T-helper 2 cell (primary cell): ENCODE measurements around the gene FNBP1L.

Experiments used
- DNase-seq, 5 experiments: peaks; one replicate each; pipeline versions ENCODE4 v3.0.0 to v3.0.0-alpha.2; 2012 to 2022

FNBP1L gene

DNA sequence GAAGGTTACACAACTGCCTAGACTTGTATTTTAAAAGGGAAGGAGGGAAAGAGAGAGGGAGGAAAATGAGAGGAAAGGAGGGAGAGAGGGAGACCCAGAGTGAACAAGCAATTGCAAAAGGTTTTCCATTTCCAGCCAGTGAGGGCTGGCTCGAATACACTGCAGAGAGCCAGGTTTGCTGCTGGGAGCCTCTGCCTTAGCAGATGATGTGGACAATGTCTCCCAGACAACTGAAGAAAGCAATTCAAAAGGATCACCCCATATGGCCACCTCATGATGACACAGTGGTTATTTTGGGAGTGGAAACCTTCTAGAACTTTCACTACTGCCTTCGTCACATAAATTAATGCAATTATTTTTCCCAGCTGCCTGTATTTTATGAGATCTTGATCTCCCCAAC, 147.3 kb downstream of the FNBP1L start:
- no peak for DNase-seq

DNA sequence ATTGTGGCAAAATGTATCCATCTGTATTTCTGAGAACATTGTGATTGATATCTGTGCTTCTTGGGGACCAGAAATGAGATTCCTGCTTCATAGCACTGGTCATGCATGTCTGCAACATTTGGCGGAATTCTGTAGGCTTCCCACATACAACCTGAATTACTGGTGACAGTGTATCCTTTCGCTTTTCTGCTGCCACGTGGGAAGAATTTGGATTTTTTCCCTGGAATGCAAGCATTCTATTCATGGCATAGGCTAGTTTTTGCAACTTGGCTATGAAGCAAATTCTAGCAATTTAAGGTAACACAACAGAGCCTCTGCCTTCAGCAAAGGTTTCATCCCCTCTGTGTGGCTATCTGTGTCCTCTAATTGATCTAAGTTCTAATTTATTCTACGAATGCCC, 147.8 kb downstream of the FNBP1L start:
- DNase-seq, result no peak

DNA sequence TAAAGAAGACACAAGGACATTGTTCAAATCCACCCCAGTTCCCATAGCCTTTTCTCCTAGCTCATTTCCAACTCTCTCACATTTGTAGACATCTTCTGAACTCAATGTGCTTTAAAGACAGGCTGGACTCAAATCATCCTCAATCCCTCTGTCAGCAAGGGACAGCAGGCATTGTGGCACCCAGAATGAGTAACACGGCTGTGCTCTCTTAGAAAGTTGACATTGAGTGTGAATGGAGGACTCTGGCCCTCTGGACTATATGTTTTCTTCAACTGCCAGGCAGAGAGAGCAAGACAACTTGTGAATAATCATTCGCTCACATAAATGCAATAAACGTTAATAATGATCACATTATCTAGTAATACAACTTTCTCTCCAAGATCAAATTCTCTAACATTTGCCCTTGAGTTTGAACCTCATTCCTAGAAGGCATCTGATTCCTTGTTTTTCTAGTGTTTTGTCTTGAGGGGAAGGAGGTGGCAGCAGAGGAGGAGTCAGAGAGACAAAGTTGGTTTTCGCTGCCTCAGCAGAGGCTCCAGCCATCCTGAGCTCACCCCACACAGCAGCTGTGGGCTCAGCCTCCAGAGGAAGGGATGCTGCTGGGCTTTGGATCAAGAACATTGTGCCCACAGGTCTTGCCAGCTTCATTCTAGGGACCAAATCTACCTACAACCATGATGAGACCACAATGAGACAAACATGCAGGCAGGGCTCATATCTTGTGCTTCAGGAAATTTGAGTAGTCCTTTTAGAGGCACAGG, 148.6 kb downstream of the FNBP1L start:
- DNase-seq, result no peak

DNA sequence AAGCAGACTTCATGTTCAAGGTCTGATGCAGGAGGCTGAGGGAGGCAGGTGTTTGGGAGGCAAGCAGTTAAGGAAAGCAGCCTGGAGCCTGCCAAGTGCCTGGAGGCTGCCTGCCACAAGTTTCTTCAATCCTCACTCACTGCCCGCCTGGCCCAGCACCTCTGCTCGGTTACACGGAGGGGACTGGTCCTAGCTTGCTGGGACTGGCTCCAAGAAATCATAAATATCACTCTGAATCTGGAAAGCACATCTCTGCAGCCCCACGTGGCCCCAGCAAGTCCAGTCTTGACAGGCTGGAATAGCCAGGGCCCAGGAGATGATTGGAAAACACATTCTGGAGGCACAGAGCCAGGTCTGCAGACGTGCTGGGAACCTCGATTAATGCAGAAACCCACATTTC, 149.8 kb downstream of the FNBP1L start:
- no peak for DNase-seq

DNA sequence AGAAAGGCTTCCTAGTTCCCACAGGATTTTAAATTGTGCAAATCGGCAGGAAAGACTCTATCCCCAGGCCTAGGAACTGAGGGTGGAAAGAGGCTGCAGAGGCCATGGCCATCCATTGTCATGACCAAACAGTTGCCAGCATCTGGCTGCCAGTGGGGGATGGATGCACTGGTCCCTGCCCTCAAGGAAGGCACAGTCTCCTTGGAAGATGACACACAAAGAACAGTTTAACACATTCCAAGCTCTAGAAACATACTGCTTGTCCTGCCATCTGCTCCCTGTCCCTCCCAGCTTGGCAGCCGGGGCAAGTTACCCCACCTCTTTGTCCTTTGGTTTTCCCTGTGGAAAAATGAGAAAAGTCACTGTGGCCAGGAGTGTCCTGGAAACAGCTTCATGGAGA, 150.5 kb downstream of the FNBP1L start:
- DNase-seq, result no peak

DNA sequence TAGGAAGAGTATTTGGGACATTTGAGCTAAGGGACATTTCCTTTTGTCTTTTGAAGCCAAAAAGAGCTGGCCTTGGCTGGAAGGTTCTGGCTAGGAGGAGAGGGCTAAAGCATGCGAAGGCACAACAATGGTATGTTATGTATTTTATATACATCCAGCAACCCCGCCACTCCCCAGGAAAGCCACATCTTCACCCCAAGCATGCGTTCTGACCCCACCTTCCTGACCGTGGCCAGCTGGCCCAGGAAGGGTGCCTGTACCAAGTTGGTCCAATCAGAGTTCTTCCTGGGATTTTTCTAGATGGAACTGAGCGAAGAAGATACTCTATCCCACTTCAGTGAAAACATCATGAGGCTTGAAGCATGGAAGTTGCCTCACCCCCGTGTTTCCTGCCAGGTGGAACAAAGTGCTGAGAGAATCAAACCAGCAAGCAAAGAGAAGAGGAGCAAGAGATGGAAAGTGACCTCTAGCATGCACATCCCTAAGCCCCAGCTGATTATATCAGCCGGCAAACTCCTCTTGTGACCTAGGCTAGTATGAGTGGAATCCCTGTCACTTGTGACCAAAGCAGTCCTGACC, 151.0 kb downstream of the FNBP1L start:
- DNase-seq, result no peak

DNA sequence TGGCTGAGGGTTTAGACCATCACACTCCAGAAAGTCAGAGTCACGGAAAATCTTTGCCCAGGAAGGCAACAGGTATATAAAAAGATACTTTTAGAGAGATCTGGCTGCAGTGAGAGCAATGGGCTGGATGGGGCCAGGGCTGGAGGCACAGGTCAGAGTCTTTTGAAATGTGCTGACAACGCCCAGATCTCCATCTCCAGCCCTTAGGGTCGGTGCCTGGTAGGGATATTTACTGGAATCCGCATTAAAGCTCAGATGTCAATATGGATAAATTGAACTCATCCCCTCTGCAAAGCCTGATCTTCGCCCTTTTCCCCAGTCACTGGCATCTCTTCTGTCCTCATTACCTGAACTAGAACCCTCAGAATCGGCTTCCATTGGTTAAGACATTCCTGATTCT, 151.6 kb downstream of the FNBP1L start:
- no peak for DNase-seq

DNA sequence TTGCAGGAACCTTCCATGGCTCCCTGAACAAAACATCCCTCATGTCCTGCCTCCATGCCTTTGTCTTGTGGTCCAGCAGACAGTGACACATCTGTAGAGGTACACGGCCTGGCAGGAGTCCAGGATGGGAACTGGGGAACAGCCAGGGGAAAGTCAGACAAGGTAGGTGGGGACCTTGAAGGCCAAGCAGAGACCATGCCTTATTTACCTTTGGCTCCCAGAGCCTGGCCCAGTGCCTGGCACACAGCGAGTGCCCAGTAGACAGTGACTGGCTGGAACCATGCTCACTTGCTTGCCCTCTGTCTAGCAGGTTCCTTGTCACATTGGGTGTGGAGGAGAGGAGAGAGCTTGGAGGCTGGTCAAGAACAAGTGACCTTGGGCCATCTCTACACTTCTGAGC, 152.7 kb downstream of the FNBP1L start:
- DNase-seq, result no peak

DNA sequence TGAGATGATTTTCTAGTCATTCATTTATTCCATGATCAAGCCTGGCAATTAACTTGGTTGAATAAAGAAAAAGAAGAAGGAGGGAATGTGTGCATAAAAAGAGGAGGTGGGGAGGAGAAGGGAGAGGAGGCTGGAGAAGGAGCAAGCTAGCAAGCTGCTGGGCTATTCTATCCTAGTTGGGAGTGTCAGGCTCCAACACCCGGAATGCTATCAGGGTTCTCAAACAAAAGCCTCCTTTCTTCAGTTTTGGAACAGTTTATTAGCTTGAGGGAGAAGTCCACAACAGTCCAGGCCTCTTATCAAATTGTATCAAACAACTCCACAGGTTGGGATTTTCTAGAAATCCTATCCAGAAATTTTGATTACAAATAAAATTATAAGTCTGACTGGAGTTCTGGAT, 153.8 kb downstream of the FNBP1L start:
- DNase-seq, result no peak

DNA sequence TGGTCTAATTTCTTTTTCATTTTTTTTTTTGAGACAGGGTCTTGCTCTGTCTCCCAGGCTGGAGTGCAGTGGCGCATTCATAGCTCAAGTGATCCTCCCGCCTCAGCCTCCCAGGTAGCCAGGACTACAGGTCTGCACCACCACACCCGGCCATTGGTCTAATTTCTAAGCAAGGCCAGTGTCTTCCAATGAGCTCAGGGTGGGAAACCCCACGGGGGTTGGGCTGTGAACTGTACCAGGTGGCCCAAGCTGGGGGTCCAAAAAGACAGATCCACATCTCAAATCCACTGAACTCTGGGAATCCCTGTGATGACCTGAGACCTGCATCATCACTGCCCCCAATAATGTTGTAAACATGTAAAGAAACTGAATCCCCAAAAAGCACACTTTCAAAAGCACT, 154.2 kb downstream of the FNBP1L start:
- DNase-seq, result no peak

DNA sequence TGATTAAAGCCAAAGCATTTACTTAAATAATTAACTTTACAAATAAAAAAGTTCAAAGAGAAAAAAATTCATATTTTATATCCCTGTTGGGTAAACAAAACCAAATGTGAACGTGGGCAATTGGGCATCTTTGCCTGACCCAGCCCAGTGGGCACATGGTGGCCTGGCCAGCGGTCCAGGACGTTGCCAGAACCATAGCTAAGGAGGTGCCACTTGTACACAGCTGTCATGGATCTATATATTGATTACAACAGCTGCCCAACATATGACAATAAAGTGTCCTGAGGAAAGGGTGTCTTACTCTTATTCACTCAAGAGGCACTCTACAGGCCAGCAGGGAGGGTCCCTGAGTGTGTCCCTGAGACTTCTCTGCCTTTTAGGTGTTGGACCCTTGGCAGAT, 155.2 kb downstream of the FNBP1L start:
- DNase-seq, result no peak

DNA sequence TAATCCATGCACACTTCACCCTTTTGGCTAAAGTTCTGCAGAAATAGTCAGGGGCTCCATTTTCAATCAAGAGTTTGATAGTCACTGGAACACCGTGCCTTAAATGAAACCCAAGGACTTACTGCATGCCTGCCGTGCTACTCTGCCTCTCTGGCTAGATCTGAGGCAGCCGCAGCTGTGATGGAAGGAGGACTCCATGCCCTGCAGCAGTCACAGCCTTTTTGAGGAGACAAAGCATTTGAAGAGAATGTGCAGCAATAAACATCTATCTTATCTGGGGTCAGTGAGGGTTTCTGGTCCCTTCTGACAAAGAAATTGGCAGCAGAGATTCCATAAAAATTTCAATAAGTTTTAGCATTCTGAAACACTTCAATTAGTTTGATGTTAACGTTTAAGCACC, 155.7 kb downstream of the FNBP1L start:
- DNase-seq, result no peak
